Neural cell (in vitro differentiated cells): ENCODE measurements around the gene SPR. TPM values are rescaled to one million over a fixed set of nuclear protein-coding genes. Genes with fewer than 3 reads are reported as not detected.

Experiments used
- H2AFZ ChIP-seq: fragments of 200-600, 300-800 bp; sonication (generic), shearing (Covaris generic); 2 replicates; pipeline ENCODE4 v1.6.0; 2014; ENCODE audit warnings: low read depth, mild to moderate bottlenecking, antibody characterized with exemption, low read length, moderate library complexity
- H3F3A ChIP-seq: fragments of 200-600 bp; shearing (Covaris generic); 2 replicates; pipeline ENCODE4 v1.6.1; 2016; ENCODE audit warnings: mild to moderate bottlenecking, moderate library complexity, mixed read lengths, antibody characterized with exemption, low read length; ENCODE audit not compliant: insufficient read depth, poor library complexity, severe bottlenecking
- H3K27ac ChIP-seq: fragments of 200-600, 300-800 bp; sonication (generic), shearing (Covaris generic); 2 replicates; pipeline ENCODE4 v1.5.1; 2014; ENCODE audit warnings: mild to moderate bottlenecking, low read length, moderate library complexity
- H3K27me3 ChIP-seq: fragments of 300-800, 200-600 bp; sonication (generic), shearing (Covaris generic); 2 replicates; pipeline ENCODE4 v1.6.0; 2014; ENCODE audit warnings: mild to moderate bottlenecking, low read depth, low read length, moderate library complexity; ENCODE audit not compliant: insufficient read depth
- H3K36me3 ChIP-seq: fragments of 300-800, 200-600 bp; sonication (generic), shearing (Covaris generic); 2 replicates; pipeline ENCODE4 v1.5.1; 2014; ENCODE audit warnings: mild to moderate bottlenecking, antibody characterized with exemption, low read length, moderate library complexity; ENCODE audit not compliant: insufficient read depth
- H3K4me2 ChIP-seq: fragments of 300-800, 200-600 bp; sonication (generic), shearing (Covaris generic); 2 replicates; pipeline ENCODE4 v1.6.0; 2014; ENCODE audit warnings: mild to moderate bottlenecking, low read length
- H3K4me3 ChIP-seq: fragments of 300-800, 200-600 bp; sonication (generic), shearing (Covaris generic); 2 replicates; pipeline ENCODE4 v1.5.1; 2014; ENCODE audit warnings: mild to moderate bottlenecking, low read length, moderate library complexity
- H3K79me2 ChIP-seq: fragments of 200-600 bp; shearing (Covaris generic); replicated peaks from 2 replicates; pipeline ENCODE4 v1.6.0; 2014; ENCODE audit warnings: mild to moderate bottlenecking, low read length, moderate library complexity; ENCODE audit not compliant: insufficient read depth
- H3K9ac ChIP-seq: fragments of 300-800, 200-600 bp; sonication (generic), shearing (Covaris generic); 2 replicates; pipeline ENCODE4 v1.6.1; 2016; ENCODE audit warnings: mild to moderate bottlenecking, low read length, mixed read lengths
- H3K9me2 ChIP-seq: fragments of 200-600 bp; shearing (Covaris generic); 2 replicates; pipeline ENCODE4 v1.6.1; 2016; ENCODE audit warnings: mild to moderate bottlenecking, low read length, mixed read lengths; ENCODE audit not compliant: insufficient read depth
- H3K9me3 ChIP-seq: fragments of 200-600, 300-800 bp; sonication (generic), shearing (Covaris generic); 2 replicates; pipeline ENCODE4 v1.6.1; 2016; ENCODE audit warnings: mild to moderate bottlenecking, mixed run types, low read length, moderate library complexity, mixed read lengths
- H4K20me1 ChIP-seq: fragments of 200-600 bp; shearing (Covaris generic); 2 replicates; pipeline ENCODE4 v1.6.1; 2016; ENCODE audit warnings: mild to moderate bottlenecking, mixed run types; ENCODE audit not compliant: insufficient read depth
- CTCF ChIP-seq: fragments of 450-650 bp; IDR thresholded peaks from 2 replicates; pipeline ENCODE4 v1.5.1; 2014; ENCODE audit warnings: antibody characterized with exemption, mild to moderate bottlenecking, moderate library complexity; ENCODE audit not compliant: poor library complexity, severe bottlenecking
- EP300 ChIP-seq: fragments of 450-650 bp; conservative IDR thresholded peaks from 2 replicates; pipeline ENCODE4 v1.6.1; 2014; ENCODE audit warnings: antibody characterized with exemption, mild to moderate bottlenecking, moderate library complexity; ENCODE audit not compliant: poor library complexity, severe bottlenecking
- EZH2 ChIP-seq: fragments of 200-600, 300-800 bp; shearing (Covaris generic), sonication (generic); IDR thresholded peaks from 2 replicates; pipeline ENCODE4 v1.6.1; 2014; ENCODE audit warnings: antibody characterized with exemption, low read length, borderline replicate concordance, mild to moderate bottlenecking; ENCODE audit not compliant: insufficient read depth, poor library complexity, severe bottlenecking
- MXI1 ChIP-seq: fragments of 450-650 bp; conservative IDR thresholded peaks from 2 replicates; pipeline ENCODE4 v1.6.1; 2014; ENCODE audit warnings: antibody characterized with exemption, mild to moderate bottlenecking; ENCODE audit not compliant: poor library complexity, severe bottlenecking
- POLR2AphosphoS5 ChIP-seq: IDR thresholded peaks from 2 replicates; pipeline ENCODE4 v1.6.1; 2012
- RAD21 ChIP-seq: fragments of 450-650 bp; conservative IDR thresholded peaks from 2 replicates; pipeline ENCODE4 v1.6.1; 2014; ENCODE audit warnings: antibody characterized with exemption, mild to moderate bottlenecking, moderate library complexity
- REST ChIP-seq: IDR thresholded peaks from 2 replicates; pipeline ENCODE4 v1.6.1; 2012; ENCODE audit warnings: borderline replicate concordance
- SMC3 ChIP-seq: fragments of 450-650 bp; conservative IDR thresholded peaks from 2 replicates; pipeline ENCODE4 v1.6.1; 2014; ENCODE audit warnings: antibody characterized with exemption, mild to moderate bottlenecking, moderate library complexity; ENCODE audit not compliant: poor library complexity
- TAF1 ChIP-seq: IDR thresholded peaks from 2 replicates; pipeline ENCODE4 v1.6.1; 2012; ENCODE audit warnings: low read depth
- polyA plus RNA-seq: library from polyadenylated mRNA; depleted of rRNA; stranded (reverse); fragments of >200 nt; gene quantifications from 2 replicates; pipeline ENCODE4 v1.2.3, GENCODE V29; 2014

SPR gene
- polyA plus RNA-seq, 1 donor from 2014 or later, result 1.8 TPM

DNA sequence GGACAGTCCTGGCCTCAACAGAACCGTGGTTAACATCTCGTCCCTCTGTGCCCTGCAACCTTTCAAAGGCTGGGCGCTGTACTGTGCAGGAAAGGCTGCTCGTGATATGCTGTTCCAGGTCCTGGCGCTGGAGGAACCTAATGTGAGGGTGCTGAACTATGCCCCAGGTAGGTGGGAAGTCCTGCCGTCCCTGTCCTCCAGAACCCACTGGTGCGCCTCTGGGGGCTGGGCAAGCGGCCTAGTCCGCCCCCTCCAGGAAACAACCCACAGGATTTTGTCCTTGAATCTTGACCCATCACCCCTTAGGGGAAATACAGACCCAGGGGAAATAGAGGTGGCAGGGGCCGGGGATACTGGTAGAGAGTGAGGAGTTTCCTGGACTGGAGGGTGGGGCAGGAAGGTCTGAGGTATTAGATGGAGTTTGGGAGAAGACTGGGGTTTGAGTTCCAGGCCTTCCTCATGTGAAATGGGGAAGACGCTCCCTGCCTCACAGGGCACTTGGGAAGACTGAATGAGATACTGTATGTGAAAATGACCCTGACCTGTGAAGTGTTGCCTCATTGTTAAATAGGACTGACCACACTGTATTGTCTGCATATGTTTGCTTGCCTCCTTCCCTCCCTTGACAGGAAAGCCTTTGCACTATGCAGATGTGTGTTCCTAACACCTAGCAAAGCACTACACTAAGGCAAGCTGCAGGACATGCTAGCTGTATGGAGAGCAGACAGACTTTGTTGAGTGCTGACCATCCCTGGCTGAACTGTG is 1.4 kb downstream of the SPR start:
- Histone ChIP-seq H3K4me3 (no peak overlapping the region), H3K27ac (no peak overlapping the region), H3K9me3 (no peaks in the 10 kb centered on the region), H3F3A (no peaks in the 10 kb centered on the region), H4K20me1 (no peaks in the 10 kb centered on the region), H3K79me2 (no peaks in the 10 kb centered on the region), H3K36me3 (no peaks in the 10 kb centered on the region), H3K4me2 (no peak overlapping the region), H3K27me3 (peaks cover 36% of the 10 kb centered on the region), H2AFZ (no peak overlapping the region), H3K9me2 (no peaks in the 10 kb centered on the region), H3K9ac (no peak overlapping the region)
- no peak for TF ChIP-seq CTCF
- no peak for TF ChIP-seq REST
- TF ChIP-seq POLR2AphosphoS5, result no peak
- TF ChIP-seq RAD21, result no peak
- no peak for TF ChIP-seq TAF1
- TF ChIP-seq EZH2, result no peak
- no peak for TF ChIP-seq EP300
- no peak for TF ChIP-seq SMC3
- no peak for TF ChIP-seq MXI1

GRCh38 chr2:72889991-72890390 is 2.8 kb downstream of the SPR start:
- Histone ChIP-seq H3K4me3 (no peak overlapping the region), H3K9me2 (no peaks in the 10 kb centered on the region)

More at GRCh38 chr2:72889991-72890390, 2.8 kb downstream of the SPR start:
- H3K79me2 ChIP-seq, result no peaks in the 10 kb centered on the region
- H3F3A ChIP-seq, result no peaks in the 10 kb centered on the region
- no peak overlapping the region for H3K4me2 ChIP-seq
- H3K27me3 ChIP-seq, result peaks cover 24% of the 10 kb centered on the region
- H3K27ac ChIP-seq, result no peak overlapping the region
- no peak overlapping the region for H2AFZ ChIP-seq
- H3K36me3 ChIP-seq, result no peaks in the 10 kb centered on the region
- H4K20me1 ChIP-seq, result no peaks in the 10 kb centered on the region
- no peaks in the 10 kb centered on the region for H3K9me3 ChIP-seq
- no peak overlapping the region for H3K9ac ChIP-seq
- TF ChIP-seq TAF1, result no peak
- TF ChIP-seq CTCF, result no peak
- no peak for TF ChIP-seq RAD21
- no peak for TF ChIP-seq MXI1
- TF ChIP-seq POLR2AphosphoS5, result no peak
- TF ChIP-seq REST, result no peak
- TF ChIP-seq SMC3, result no peak
- TF ChIP-seq EP300, result no peak
- no peak for TF ChIP-seq EZH2
